ENCODE measurements around the gene SRPK2.

SRPK2 gene

DNA sequence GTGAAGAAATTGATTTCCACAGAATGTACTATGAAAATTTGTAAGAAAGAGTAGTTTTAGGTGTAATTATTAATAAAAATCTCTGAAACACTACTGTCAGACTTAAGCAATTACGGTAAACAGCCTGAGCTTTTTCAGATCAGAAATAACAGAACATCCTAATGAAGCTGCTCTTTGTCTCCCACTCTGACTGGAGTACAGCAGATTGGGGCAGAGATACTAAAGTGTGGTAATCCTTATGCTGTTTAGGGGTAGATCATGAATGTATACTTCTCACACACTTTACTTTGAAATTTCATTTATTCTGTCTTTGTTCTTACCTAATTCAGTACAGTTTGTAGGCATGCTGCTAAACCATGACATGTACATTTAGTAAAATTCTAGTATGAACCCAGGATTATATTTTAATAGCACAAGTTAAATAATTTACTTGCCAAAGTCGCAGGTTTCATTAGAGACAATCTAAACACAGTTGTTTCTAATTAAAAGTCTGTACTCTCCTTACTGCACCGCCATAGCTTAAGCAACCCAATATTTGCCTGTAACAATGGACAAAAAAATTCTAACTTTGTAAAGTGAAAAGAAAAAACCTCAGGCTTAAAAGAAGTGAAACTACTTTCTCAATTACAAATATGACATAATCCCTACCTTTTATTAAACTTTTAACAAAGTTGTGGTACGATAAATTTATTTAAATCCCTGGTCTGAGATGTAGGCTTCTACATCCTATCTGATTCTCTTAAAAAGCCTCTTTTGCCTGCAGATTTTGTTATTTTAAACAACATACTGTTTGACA is 286.0 kb downstream of the SRPK2 start:
- DNase-seq (ENCODE audit: extremely low read depth, low read depth): no peak
- TF ChIP-seq, protein P1, sequence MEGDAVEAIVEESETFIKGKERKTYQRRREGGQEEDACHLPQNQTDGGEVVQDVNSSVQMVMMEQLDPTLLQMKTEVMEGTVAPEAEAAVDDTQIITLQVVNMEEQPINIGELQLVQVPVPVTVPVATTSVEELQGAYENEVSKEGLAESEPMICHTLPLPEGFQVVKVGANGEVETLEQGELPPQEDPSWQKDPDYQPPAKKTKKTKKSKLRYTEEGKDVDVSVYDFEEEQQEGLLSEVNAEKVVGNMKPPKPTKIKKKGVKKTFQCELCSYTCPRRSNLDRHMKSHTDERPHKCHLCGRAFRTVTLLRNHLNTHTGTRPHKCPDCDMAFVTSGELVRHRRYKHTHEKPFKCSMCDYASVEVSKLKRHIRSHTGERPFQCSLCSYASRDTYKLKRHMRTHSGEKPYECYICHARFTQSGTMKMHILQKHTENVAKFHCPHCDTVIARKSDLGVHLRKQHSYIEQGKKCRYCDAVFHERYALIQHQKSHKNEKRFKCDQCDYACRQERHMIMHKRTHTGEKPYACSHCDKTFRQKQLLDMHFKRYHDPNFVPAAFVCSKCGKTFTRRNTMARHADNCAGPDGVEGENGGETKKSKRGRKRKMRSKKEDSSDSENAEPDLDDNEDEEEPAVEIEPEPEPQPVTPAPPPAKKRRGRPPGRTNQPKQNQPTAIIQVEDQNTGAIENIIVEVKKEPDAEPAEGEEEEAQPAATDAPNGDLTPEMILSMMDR (IDR thresholded peaks at IDR 0.05; ENCODE audit: low read depth, low read length, missing control alignments): no peak
- no peak overlapping the region for H3K4me3 ChIP-seq (replicated peaks; ENCODE audit: low read depth, low read length)

DNA sequence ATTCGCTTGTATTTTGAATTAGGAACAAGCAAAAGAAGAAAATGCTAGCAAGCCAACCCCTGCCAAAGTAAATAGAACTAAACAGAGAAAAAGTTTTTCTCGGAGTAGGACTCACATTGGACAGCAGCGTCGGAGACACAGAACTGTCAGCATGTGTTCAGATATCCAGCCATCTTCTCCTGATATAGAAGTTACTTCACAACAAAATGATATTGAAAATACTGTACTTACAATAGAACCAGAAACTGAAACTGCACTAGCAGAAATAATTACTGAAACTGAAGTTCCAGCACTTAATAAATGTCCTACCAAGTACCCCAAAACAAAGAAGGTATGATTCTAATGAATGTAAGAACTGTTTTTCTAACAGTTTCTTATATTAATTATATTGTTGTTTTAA is 286.9 kb downstream of the SRPK2 start:
- TF ChIP-seq, protein P1 (IDR thresholded peaks at IDR 0.05; ENCODE audit: low read depth, low read length, missing control alignments): no peak
- no peak overlapping the region for H3K4me3 ChIP-seq (replicated peaks; ENCODE audit: low read depth, low read length)
- no peak for DNase-seq (ENCODE audit: extremely low read depth, low read depth)

DNA sequence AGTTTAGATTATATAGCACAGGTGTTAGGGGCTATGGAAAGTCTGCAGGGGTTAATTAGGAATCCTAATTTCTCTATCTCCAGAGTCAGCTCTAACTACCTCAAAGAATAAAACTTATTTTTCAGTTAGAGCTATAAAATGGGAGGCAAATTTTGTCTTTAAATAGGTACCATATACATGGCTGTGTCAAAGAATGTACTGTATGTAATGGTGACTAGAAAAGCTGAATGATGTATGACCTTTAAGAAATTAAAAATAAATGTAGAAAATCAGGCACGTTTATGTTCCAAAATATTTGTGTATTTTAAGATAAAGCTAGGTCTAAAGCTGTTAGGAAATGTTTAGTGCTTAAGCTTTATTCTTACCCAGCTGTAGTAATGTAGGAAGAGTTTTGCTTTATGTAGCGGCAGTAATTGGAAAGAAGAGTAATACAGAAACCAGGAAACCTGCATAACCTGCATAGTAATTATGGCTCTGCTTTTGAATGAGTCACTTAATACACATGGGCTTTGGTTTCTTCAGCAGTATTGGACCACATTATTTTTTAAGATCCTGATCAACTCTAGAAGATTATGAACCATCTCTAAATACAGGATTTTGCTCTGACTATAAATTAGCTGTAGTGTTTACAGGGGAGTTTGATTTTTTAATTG is 289.7 kb downstream of the SRPK2 start:
- H3K4me3 ChIP-seq (replicated peaks; ENCODE audit: low read depth, low read length): no peak overlapping the region
- DNase-seq (ENCODE audit: extremely low read depth, low read depth): no peak
- TF ChIP-seq, protein P1 (IDR thresholded peaks at IDR 0.05; ENCODE audit: low read depth, low read length, missing control alignments): no peak

DNA sequence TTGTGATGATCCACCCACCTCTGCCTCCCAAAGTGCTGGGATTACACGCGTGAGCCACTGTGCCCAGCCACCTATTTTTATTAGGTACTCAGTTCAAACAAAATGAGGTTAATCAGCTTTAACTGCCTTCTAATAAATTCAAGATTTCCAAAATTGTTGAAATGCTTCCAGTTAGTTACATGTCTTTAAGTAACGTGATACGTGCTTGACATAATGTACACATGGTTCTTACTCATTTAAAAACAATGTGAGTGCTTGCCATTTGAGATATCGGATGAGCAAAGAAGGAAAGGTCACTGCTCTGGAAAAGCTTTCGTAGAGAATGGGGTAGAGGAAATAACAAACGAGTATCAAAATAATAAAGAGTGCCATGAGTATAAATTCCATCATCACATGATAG is 291.1 kb downstream of the SRPK2 start:
- peak; percentile 93 for DNase-seq (ENCODE audit: extremely low read depth, low read depth)
- H3K4me3 ChIP-seq (replicated peaks; ENCODE audit: low read depth, low read length): no peak overlapping the region
- TF ChIP-seq, protein P1 (IDR thresholded peaks at IDR 0.05; ENCODE audit: low read depth, low read length, missing control alignments): no peak

DNA sequence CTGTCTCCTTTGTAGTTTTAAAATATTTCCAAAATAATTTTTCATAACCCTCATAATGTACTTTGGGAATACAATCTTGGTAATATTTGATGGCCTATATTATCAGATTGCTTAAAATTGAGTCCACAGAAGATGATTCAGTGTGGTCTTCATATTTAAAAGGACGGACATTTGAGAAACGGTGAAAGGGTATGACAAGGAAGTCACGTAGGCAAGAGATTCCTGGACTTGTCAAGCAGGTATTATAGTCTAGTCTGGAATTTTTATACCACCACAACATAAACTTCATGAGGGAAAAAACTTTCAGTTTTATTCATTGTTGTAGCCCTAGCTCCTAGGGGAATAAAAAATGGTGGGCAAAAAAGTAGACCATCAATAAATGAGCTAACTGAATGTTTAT is 292.4 kb downstream of the SRPK2 start:
- DNase-seq (ENCODE audit: extremely low read depth, low read depth): no peak
- TF ChIP-seq, protein P1 (IDR thresholded peaks at IDR 0.05; ENCODE audit: low read depth, low read length, missing control alignments): no peak
- no peak overlapping the region for H3K4me3 ChIP-seq (replicated peaks; ENCODE audit: low read depth, low read length)

DNA sequence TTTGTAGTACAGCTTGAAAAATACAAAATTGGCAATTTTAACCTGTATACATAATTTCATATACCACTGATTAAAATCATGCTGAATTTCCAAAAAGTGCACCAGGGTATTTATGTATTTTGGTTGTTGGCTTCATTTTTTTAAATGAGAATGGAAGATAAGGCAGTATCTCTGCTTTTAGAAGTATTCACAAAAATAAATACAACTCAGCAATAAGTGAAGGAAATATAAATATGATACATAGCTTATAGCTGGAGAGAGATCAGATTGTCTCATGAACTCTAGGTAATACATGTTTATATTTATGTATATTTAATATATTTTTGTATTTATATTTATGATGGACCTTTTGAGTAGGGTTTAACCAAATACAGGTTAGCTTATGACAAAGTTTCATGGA is 293.8 kb downstream of the SRPK2 start:
- no peak overlapping the region for H3K4me3 ChIP-seq (replicated peaks; ENCODE audit: low read depth, low read length)
- TF ChIP-seq, protein P1 (IDR thresholded peaks at IDR 0.05; ENCODE audit: low read depth, low read length, missing control alignments): no peak
- DNase-seq (ENCODE audit: extremely low read depth, low read depth): no peak

Measured in HFF-Myc (cell line).